IMR-90 (cell line): Measurements from ENCODE around the gene SETD3. TPM values are rescaled to one million over a fixed set of nuclear protein-coding genes. Genes with fewer than 3 reads are reported as not detected.

Experiments
- ATAC-seq: fragments of 200-7000 bp; cut with Tn5 transposase; 2 replicates; pipeline ENCODE4 v1.9.1; 2020; ENCODE audit warnings: low read depth, mild to moderate bottlenecking, moderate library complexity
- BruUV-seq: library from RNA; stranded (reverse); fragments of 400-500 nt; replicated peaks from 2 replicates; lab custom pipeline; 2021; lab: Mats Ljungman, UMichigan
- CTCF ChIA-PET: fragments of 300-600 bp; formaldehyde crosslinking; extraction: SDS; loops from one replicate; lab custom pipeline; 2021; ENCODE audit warnings: antibody characterized with exemption; lab: Yijun Ruan, JAX
- POLR2A ChIA-PET: fragments of 300-600 bp; sonication (Branson Sonifier 250); formaldehyde crosslinking; loops from one replicate; lab custom pipeline; 2022; ENCODE audit warnings: antibody characterized with exemption; ENCODE audit not compliant: unreplicated experiment; lab: Charles Lee
- DNase-seq: peaks from one replicate; pipeline ENCODE4 v3.0.0; 2013
- H2AFZ ChIP-seq: replicated peaks from 2 replicates; pipeline ENCODE3; 2013; ENCODE audit warnings: low read length, mild to moderate bottlenecking; ENCODE audit not compliant: poor library complexity
- H2AK5ac ChIP-seq: 2 replicates; pipeline ENCODE4 v1.6.1; 2013; ENCODE audit warnings: low read depth, low read length, inconsistent platforms
- H2AK9ac ChIP-seq: replicated peaks from 2 replicates; pipeline ENCODE3; 2013; ENCODE audit warnings: mild to moderate bottlenecking, low read depth, low read length, moderate library complexity; ENCODE audit not compliant: poor library complexity
- H2BK120ac ChIP-seq: 2 replicates; pipeline ENCODE4 v1.6.1; 2013; ENCODE audit warnings: low read depth, low read length, inconsistent platforms
- H2BK15ac ChIP-seq: 3 replicates; pipeline ENCODE4 v1.6.1; 2013; ENCODE audit warnings: low read depth, low read length, inconsistent platforms
- H2BK20ac ChIP-seq: 2 replicates; pipeline ENCODE4 v1.6.1; 2013; ENCODE audit warnings: low read depth, mild to moderate bottlenecking, inconsistent platforms, low read length, moderate library complexity
- H2BK5ac ChIP-seq: 2 replicates; pipeline ENCODE4 v1.6.1; 2013; ENCODE audit warnings: mild to moderate bottlenecking, low read depth, low read length, inconsistent platforms; ENCODE audit not compliant: poor library complexity, severe bottlenecking
- H3K14ac ChIP-seq: replicated peaks from 2 replicates; pipeline ENCODE4 v1.6.1; 2013; ENCODE audit warnings: low read depth, low read length, inconsistent platforms
- H3K18ac ChIP-seq: 2 replicates; pipeline ENCODE4 v1.6.1; 2013; ENCODE audit warnings: low read depth, low read length, control low read depth
- H3K23ac ChIP-seq: 2 replicates; pipeline ENCODE4 v1.6.1; 2013; ENCODE audit warnings: low read depth, low read length, inconsistent platforms
- H3K27ac ChIP-seq: 2 replicates; pipeline ENCODE4 v1.5.1; 2013; ENCODE audit warnings: mild to moderate bottlenecking, control low read depth, low read length; ENCODE audit not compliant: insufficient read depth
- H3K27me3 ChIP-seq: 2 replicates; pipeline ENCODE4 v1.6.1; 2013; ENCODE audit warnings: low read length; ENCODE audit not compliant: control insufficient read depth, insufficient read depth
- H3K36me3 ChIP-seq: 2 replicates; pipeline ENCODE4 v1.6.1; 2013; ENCODE audit warnings: low read length, mixed read lengths; ENCODE audit not compliant: control insufficient read depth, insufficient read depth
- H3K4ac ChIP-seq: 2 replicates; pipeline ENCODE4 v1.6.1; 2013; ENCODE audit warnings: low read depth, low read length, inconsistent platforms
- H3K4me1 ChIP-seq: 2 replicates; pipeline ENCODE4 v1.6.1; 2013; ENCODE audit warnings: low read length, mixed read lengths; ENCODE audit not compliant: control insufficient read depth, insufficient read depth
- H3K4me2 ChIP-seq: 2 replicates; pipeline ENCODE4 v1.6.1; 2013; ENCODE audit warnings: low read depth, mild to moderate bottlenecking, control low read depth, low read length, moderate library complexity
- H3K4me3 ChIP-seq: 2 replicates; pipeline ENCODE4 v1.5.1; 2013; ENCODE audit warnings: low read depth, mild to moderate bottlenecking, control low read depth, low read length, moderate library complexity; ENCODE audit not compliant: insufficient read depth
- H3K56ac ChIP-seq: 2 replicates; pipeline ENCODE4 v1.6.1; 2013; ENCODE audit warnings: low read length, inconsistent platforms; ENCODE audit not compliant: insufficient read depth; ENCODE audit errors: extremely low read depth
- H3K79me1 ChIP-seq, 2 experiments: 2 replicates each; pipeline ENCODE4 v1.6.1; 2013; ENCODE audit warnings: low read length in 2 of 2, inconsistent platforms in 1 of 2, low read depth in 1 of 2
- H3K9ac ChIP-seq: 2 replicates; pipeline ENCODE4 v1.6.1; 2013; ENCODE audit warnings: low read depth, low read length, control low read depth
- H3K9me1 ChIP-seq: 2 replicates; pipeline ENCODE4 v1.6.1; 2013; ENCODE audit warnings: low read length, inconsistent platforms; ENCODE audit not compliant: insufficient read depth
- H3K9me3 ChIP-seq: 2 replicates; pipeline ENCODE4 v1.6.1; 2013; ENCODE audit warnings: low read length; ENCODE audit not compliant: control insufficient read depth, insufficient read depth
- H4K20me1 ChIP-seq: 2 replicates; pipeline ENCODE4 v1.6.1; 2013; ENCODE audit warnings: low read length, inconsistent platforms; ENCODE audit not compliant: insufficient read depth
- H4K5ac ChIP-seq: 2 replicates; pipeline ENCODE4 v1.6.1; 2013; ENCODE audit warnings: mild to moderate bottlenecking, low read depth, low read length, control low read depth
- H4K8ac ChIP-seq, 2 experiments: 2 replicates each; pipeline ENCODE4 v1.6.1; 2013; ENCODE audit warnings: low read depth in 2 of 2, low read length in 2 of 2, control low read depth in 1 of 2, inconsistent platforms in 1 of 2
- H4K91ac ChIP-seq: 2 replicates; pipeline ENCODE4 v1.6.1; 2013; ENCODE audit warnings: low read depth, low read length, inconsistent platforms; ENCODE audit not compliant: insufficient read depth
- CEBPB ChIP-seq: IDR thresholded peaks from 2 replicates; pipeline ENCODE4 v1.6.1; 2012; ENCODE audit warnings: low read depth, low read length, improper control_type of control experiment
- CTCF ChIP-seq: conservative IDR thresholded peaks from 2 replicates; pipeline ENCODE4 v1.5.1; 2012; ENCODE audit warnings: mild to moderate bottlenecking, low read depth, low read length, improper control_type of control experiment
- FOS ChIP-seq: fragments of 150-350 bp; IDR thresholded peaks from 2 replicates; pipeline ENCODE4 v1.6.1; 2016; ENCODE audit warnings: low read depth, low read length
- POLR2A ChIP-seq: IDR thresholded peaks from 2 replicates; pipeline ENCODE4 v1.6.1; 2012; ENCODE audit warnings: mild to moderate bottlenecking, low read depth, low read length
- RAD21 ChIP-seq: IDR thresholded peaks from 2 replicates; pipeline ENCODE4 v1.6.1; 2012; ENCODE audit warnings: low read length, improper control_type of control experiment
- RFX5 ChIP-seq: IDR thresholded peaks from 2 replicates; pipeline ENCODE4 v1.8.0; 2012; ENCODE audit warnings: low read depth, mild to moderate bottlenecking, low read length, moderate library complexity
- WGBS, 2 experiments: methylation state at CpG; one replicate each; pipeline versions ENCODE4 v1.1.5 to v1.1.7; 2013; ENCODE audit warnings: missing lambda C conversion rate in 2 of 2; ENCODE audit not compliant: insufficient read length in 1 of 2; ENCODE audit errors: extremely low coverage in 2 of 2; 5-methylcytosine and 5-hydroxymethylcytosine counted together
- dilution Hi-C: fragments of 300-500 bp; cut with HindIII; formaldehyde crosslinking; loops from one replicate; pipeline ENCODE4 v1.14.3; 2018; ENCODE audit warnings: low sequenced_read_pairs; ENCODE audit not compliant: unreplicated experiment
- in situ Hi-C: fragments of 300-500 bp; cut with MboI; formaldehyde crosslinking; loops from 3 replicates; pipeline ENCODE4 v1.14.3; 2019; ENCODE audit warnings: low sequenced_read_pairs, inconsistent platforms, mixed read lengths
- intact Hi-C: fragments of 100-400 bp; cut with micrococcal nuclease; formaldehyde crosslinking; loops from 2 replicates; pipeline ENCODE4 v1.10.0; 2022
- polyA plus RNA-seq, 3 experiments: library from polyadenylated mRNA; depleted of rRNA; stranded (reverse); fragments of >200 nt; gene quantifications; 2 replicates each; pipeline ENCODE4 v1.2.3, GENCODE V29; 2012; ENCODE audit warnings: low replicate concordance in 1 of 3
- total RNA-seq: library from RNA; depleted of rRNA; stranded (reverse); fragments of >200 nt; gene quantifications from 2 replicates; pipeline ENCODE4 v1.2.3, GENCODE V29; 2012
- TF ChIP-seq, protein P1 (sequence below): fragments of 150-350 bp; IDR thresholded peaks from 2 replicates; pipeline ENCODE4 v1.6.1; 2017; ENCODE audit warnings: mild to moderate bottlenecking, antibody characterized with exemption, low read length, low read depth
- TF ChIP-seq, protein P2 (sequence below): fragments of 150-350 bp; IDR thresholded peaks from 2 replicates; pipeline ENCODE4 v1.6.1; 2016; ENCODE audit warnings: low read depth, mild to moderate bottlenecking, low read length, moderate library complexity, borderline replicate concordance

Gene SETD3
- total and polyA plus RNA-seq, 2 of the 4 experiments (the other 2 are of a cell fraction): 18.8 to 31.9 TPM

GRCh38 chr14:99452968-99453367 lies 27.7 kb downstream of the SETD3 start:
- peaks cover 11 to 22% of the 10 kb centered on the region in 2 experiments for H3K79me1 ChIP-seq
- H2AK9ac ChIP-seq: no peak overlapping the region
- no peak overlapping the region for H2BK120ac ChIP-seq
- no peaks in the 10 kb centered on the region; the same call in 1 of the 2 replicates for H4K20me1 ChIP-seq
- dilution Hi-C loops: no loop called here
- no peak overlapping the region for H4K8ac ChIP-seq
- H3K23ac ChIP-seq: no peak overlapping the region
- no peak overlapping the region for H2AFZ ChIP-seq
- H2BK20ac ChIP-seq: no peak overlapping the region
- intact Hi-C loops: no loop called here
- H3K18ac ChIP-seq: no peak overlapping the region
- TF ChIP-seq FOS: no peak
- TF ChIP-seq CTCF: no peak
- TF ChIP-seq POLR2A: no peak
- TF ChIP-seq CEBPB: no peak
- TF ChIP-seq RFX5: no peak
- TF ChIP-seq RAD21: no peak
- TF ChIP-seq, protein P1, sequence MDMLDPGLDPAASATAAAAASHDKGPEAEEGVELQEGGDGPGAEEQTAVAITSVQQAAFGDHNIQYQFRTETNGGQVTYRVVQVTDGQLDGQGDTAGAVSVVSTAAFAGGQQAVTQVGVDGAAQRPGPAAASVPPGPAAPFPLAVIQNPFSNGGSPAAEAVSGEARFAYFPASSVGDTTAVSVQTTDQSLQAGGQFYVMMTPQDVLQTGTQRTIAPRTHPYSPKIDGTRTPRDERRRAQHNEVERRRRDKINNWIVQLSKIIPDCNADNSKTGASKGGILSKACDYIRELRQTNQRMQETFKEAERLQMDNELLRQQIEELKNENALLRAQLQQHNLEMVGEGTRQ: no peak
- TF ChIP-seq, protein P2, sequence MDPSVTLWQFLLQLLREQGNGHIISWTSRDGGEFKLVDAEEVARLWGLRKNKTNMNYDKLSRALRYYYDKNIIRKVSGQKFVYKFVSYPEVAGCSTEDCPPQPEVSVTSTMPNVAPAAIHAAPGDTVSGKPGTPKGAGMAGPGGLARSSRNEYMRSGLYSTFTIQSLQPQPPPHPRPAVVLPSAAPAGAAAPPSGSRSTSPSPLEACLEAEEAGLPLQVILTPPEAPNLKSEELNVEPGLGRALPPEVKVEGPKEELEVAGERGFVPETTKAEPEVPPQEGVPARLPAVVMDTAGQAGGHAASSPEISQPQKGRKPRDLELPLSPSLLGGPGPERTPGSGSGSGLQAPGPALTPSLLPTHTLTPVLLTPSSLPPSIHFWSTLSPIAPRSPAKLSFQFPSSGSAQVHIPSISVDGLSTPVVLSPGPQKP: no peak
- H3K36me3 ChIP-seq: peaks cover 17% of the 10 kb centered on the region
- peaks cover 6% of the 10 kb centered on the region for H3K9me1 ChIP-seq
- no peak overlapping the region for H3K4ac ChIP-seq
- H3K14ac ChIP-seq: no peak overlapping the region
- BruUV-seq: no TSS peak
- H3K9me3 ChIP-seq: no peaks in the 10 kb centered on the region
- no peak overlapping the region for H3K9ac ChIP-seq
- in situ Hi-C loops: no loop called here
- peak; percentile 36; the same call in 1 of the 2 replicates for ATAC-seq
- no peak overlapping the region for H3K4me3 ChIP-seq
- no peak overlapping the region for H2AK5ac ChIP-seq
- POLR2A ChIA-PET: no interaction called here
- H2BK15ac ChIP-seq: no peak overlapping the region
- H4K5ac ChIP-seq: no peak overlapping the region
- no CpG with 5 or more reads among the region's 4 CpGs for WGBS, 2 experiments
- H3K27ac ChIP-seq: no peak overlapping the region
- no peak overlapping the region for H3K56ac ChIP-seq
- DNase-seq: no peak
- H3K4me2 ChIP-seq: no peak overlapping the region
- no peak overlapping the region for H4K91ac ChIP-seq
- CTCF ChIA-PET: interaction anchor here (0.7 kb wide), 1 partner anchor 23 kb away, joined by 4 read pairs; no protein-coding TSS in a partner anchor
- no peak overlapping the region for H2BK5ac ChIP-seq
- H3K4me1 ChIP-seq: peaks cover 8% of the 10 kb centered on the region; the same call in 1 of the 2 replicates
- no peaks in the 10 kb centered on the region for H3K27me3 ChIP-seq
